Left lung (tissue), 10 donors: Measurements from ENCODE around the gene SPEN. TPM values are rescaled to one million over a fixed set of nuclear protein-coding genes. Genes with fewer than 3 reads are reported as not detected.

Source experiments
- ATAC-seq: fragments of 200-7000 bp; cut with Tn5 transposase; one replicate; pipeline ENCODE4 v1.9.1; 2020; ENCODE audit warnings: moderate library complexity
- DNase-seq, 4 donors: peaks; one replicate each; pipeline ENCODE4 v3.0.0-alpha.2; 2013 to 2020
- H3K27ac ChIP-seq, 2 donors: fragments of 200-600 bp; sonication (generic) in 1 of 2; one replicate each; pipeline versions ENCODE4 v1.5.0 to v1.8.0; 2020 to 2021
- H3K27me3 ChIP-seq, 2 donors: fragments of 200-600 bp; sonication (generic) in 1 of 2; one replicate each; pipeline versions ENCODE4 v1.5.0 to v1.8.0; 2020 to 2021
- H3K36me3 ChIP-seq, 2 donors: fragments of 200-600 bp; sonication (generic) in 1 of 2; one replicate each; pipeline versions ENCODE4 v1.5.0 to v1.8.0; 2020 to 2021
- H3K4me1 ChIP-seq, 2 donors: fragments of 200-600 bp; one replicate each; pipeline ENCODE4 v1.8.0; 2021
- H3K4me3 ChIP-seq, 2 donors: fragments of 200-600 bp; sonication (generic) in 1 of 2; one replicate each; pipeline versions ENCODE4 v1.5.0 to v1.8.0; 2020 to 2021; ENCODE audit warnings: mild to moderate bottlenecking in 1 of 2
- H3K9me3 ChIP-seq, 2 donors: fragments of 200-600 bp; sonication (generic) in 1 of 2; one replicate each; pipeline versions ENCODE4 v1.5.0 to v1.8.0; 2020 to 2021
- CTCF ChIP-seq, 2 donors: fragments of 200-600 bp; sonication (generic) in 1 of 2; IDR thresholded peaks; one replicate each; pipeline versions ENCODE4 v1.5.0 to v1.8.0; 2021; ENCODE audit warnings: antibody characterized with exemption in 2 of 2
- intact Hi-C, 2 donors: fragments of 100-400 bp; cut with DNase I; formaldehyde crosslinking; loops; one replicate each; pipeline versions ENCODE4 v1.11.2 to v1.14.2; 2022
- polyA plus RNA-seq, 6 donors: library from polyadenylated mRNA; unstranded; fragments of 120-200 nt; gene quantifications; one replicate each; pipeline ENCODE4 v1.2.1, GENCODE V29; 2013; ENCODE audit not compliant: insufficient read length in 6 of 6
- total RNA-seq, 2 donors: library from RNA; stranded (reverse); fragmentation: NEBNext Ultra II Directional; extraction: Animal tissue kit (Norgen Biotek cat#: 25700); gene quantifications; one replicate each; pipeline ENCODE4 v1.2.1, GENCODE V29; 2021
- donor health status: DM: no; HTN: yes; CAD: no.
- donor health status: DM: no; HTN: no; CAD: no.

The SPEN gene
- total and polyA plus RNA-seq, 8 donors = 37.2 to 71.4 (median 63.3) TPM

DNA sequence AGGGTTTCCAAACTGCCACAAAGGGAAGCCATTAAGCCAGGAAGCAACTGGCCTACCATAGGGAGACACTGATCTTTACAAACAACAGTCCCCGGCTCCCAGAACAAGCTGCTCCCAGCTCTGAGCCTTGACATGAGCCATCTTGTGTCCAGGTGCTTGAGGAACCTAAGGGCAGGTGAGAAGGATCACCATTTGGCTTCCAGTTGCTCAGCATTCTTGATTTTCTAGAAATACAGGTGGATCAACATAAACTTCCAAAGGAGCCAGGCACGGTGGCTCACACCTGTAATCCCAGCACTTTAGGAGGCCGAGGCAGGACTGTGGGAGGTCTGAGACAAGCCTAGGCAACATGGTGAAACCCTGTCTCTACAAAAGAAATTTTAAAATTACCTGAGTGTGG, 106.8 kb downstream of the SPEN start:
- H3K27ac ChIP-seq = peak overlapping the region; percentile 45 to 79
- H3K9me3 ChIP-seq = no peaks in the 10 kb centered on the region
- DNase-seq (no peak), ATAC-seq (no peak)
- H3K27me3 ChIP-seq = no peaks in the 10 kb centered on the region
- TF ChIP-seq CTCF (IDR thresholded peaks at IDR 0.05) = no peak
- intact Hi-C loops = no loop called here
- peaks cover 47 to 98% of the 10 kb centered on the region in 2 donors for H3K4me1 ChIP-seq
- H3K36me3 ChIP-seq = no peaks in the 10 kb centered on the region
- H3K4me3 ChIP-seq = no peak overlapping the region

- ATAC-seq (no peak), DNase-seq (no peak)
- peak overlapping the region in 1 of 2 donors; percentile 4 for H3K27ac ChIP-seq
- no peak for TF ChIP-seq CTCF (IDR thresholded peaks at IDR 0.05)
- peaks cover 34 to 91% of the 10 kb centered on the region in 2 donors for H3K4me1 ChIP-seq
- intact Hi-C loops = no loop called here
- no peaks in the 10 kb centered on the region for H3K27me3 ChIP-seq
- no peaks in the 10 kb centered on the region for H3K9me3 ChIP-seq
- H3K4me3 ChIP-seq = no peak overlapping the region
- H3K36me3 ChIP-seq = no peaks in the 10 kb centered on the region
These were observed 108.0 kb downstream of the SPEN start for GRCh38 chr1:15955552-15955951.

GRCh38 chr1:15956150-15956549, 108.6 kb downstream of the SPEN start:
- Histone ChIP-seq H3K36me3 (no peaks in the 10 kb centered on the region), H3K27ac (peak overlapping the region in 1 of 2 donors; percentile 4), H3K27me3 (no peaks in the 10 kb centered on the region), H3K4me3 (no peak overlapping the region), H3K9me3 (no peaks in the 10 kb centered on the region), H3K4me1 (peaks cover 29 to 85% of the 10 kb centered on the region in 2 donors)
- DNase-seq (no peak), ATAC-seq (peak; percentile 79)
- intact Hi-C loops = no loop called here
- no peak for TF ChIP-seq CTCF (IDR thresholded peaks at IDR 0.05)

- DNase-seq = no peak
- H3K4me1 ChIP-seq = peaks cover 19 to 75% of the 10 kb centered on the region in 2 donors
- no peaks in the 10 kb centered on the region for H3K27me3 ChIP-seq
- H3K27ac ChIP-seq = peak overlapping the region in 1 of 2 donors; percentile 5
- H3K4me3 ChIP-seq = no peak overlapping the region
- H3K9me3 ChIP-seq = no peaks in the 10 kb centered on the region
- no peak for TF ChIP-seq CTCF (IDR thresholded peaks at IDR 0.05)
- ATAC-seq = no peak
- intact Hi-C loops = no loop called here
- peaks cover 0 to 11% of the 10 kb centered on the region in 2 donors for H3K36me3 ChIP-seq
These were observed 110.0 kb downstream of the SPEN start for GRCh38 chr1:15957221-15958095.

DNA sequence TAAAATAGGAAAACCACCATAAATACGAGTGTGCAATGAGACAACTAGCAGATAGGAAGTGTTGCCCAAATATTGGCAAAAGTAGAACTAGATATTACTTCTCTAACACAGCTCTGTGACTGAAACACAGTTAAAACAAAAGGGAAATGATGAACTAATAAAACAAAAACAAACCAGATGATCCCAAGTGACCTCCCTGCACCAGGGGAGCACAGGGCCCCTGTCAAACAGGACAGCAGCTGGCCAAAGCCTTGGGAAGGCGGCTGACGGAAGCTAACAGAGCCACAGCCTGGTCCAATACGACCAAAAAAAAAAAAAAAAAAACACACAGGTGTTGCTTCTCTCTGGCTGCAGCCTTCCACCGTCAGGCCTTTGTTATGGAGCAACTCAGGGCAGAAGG, 110.6 kb downstream of the SPEN start:
- ATAC-seq (no peak), DNase-seq (no peak)
- no peak for TF ChIP-seq CTCF (IDR thresholded peaks at IDR 0.05)
- Histone ChIP-seq H3K36me3 (peaks cover 0 to 14% of the 10 kb centered on the region in 2 donors), H3K27ac (peak overlapping the region in 1 of 2 donors; percentile 5), H3K4me3 (no peak overlapping the region), H3K4me1 (peaks cover 13 to 75% of the 10 kb centered on the region in 2 donors), H3K27me3 (no peaks in the 10 kb centered on the region), H3K9me3 (no peaks in the 10 kb centered on the region)
- intact Hi-C loops = no loop called here
